ENCODE measurements around the gene RDH16. TPM values are rescaled to one million over a fixed set of nuclear protein-coding genes. Genes with fewer than 3 reads are reported as not detected.

The RDH16 gene
- total RNA-seq, 1 experiment from 2014 or later, result 0.08 TPM

- no peak for DNase-seq (ENCODE audit: low read depth, low spot score)
- TF ChIP-seq TCF7L2 (IDR thresholded peaks at IDR 0.05; ENCODE audit: low read depth, low read length) (no peak), POLR2AphosphoS5 (IDR thresholded peaks at IDR 0.05; ENCODE audit: low read depth, low read length) (no peak), SIN3A (IDR thresholded peaks at IDR 0.05; ENCODE audit: borderline replicate concordance, insufficient read depth, low read depth, low read length) (no peak)
- TF ChIP-seq, protein P1, sequence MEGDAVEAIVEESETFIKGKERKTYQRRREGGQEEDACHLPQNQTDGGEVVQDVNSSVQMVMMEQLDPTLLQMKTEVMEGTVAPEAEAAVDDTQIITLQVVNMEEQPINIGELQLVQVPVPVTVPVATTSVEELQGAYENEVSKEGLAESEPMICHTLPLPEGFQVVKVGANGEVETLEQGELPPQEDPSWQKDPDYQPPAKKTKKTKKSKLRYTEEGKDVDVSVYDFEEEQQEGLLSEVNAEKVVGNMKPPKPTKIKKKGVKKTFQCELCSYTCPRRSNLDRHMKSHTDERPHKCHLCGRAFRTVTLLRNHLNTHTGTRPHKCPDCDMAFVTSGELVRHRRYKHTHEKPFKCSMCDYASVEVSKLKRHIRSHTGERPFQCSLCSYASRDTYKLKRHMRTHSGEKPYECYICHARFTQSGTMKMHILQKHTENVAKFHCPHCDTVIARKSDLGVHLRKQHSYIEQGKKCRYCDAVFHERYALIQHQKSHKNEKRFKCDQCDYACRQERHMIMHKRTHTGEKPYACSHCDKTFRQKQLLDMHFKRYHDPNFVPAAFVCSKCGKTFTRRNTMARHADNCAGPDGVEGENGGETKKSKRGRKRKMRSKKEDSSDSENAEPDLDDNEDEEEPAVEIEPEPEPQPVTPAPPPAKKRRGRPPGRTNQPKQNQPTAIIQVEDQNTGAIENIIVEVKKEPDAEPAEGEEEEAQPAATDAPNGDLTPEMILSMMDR (IDR thresholded peaks at IDR 0.05), result no peak
- Histone ChIP-seq H3K4me3 (ENCODE audit: low read depth in 2 of 2, low read length in 2 of 2) (no peak overlapping the region), H3K9me3 (ENCODE audit: control insufficient read depth, insufficient read depth, low read depth, low read length) (no peaks in the 10 kb centered on the region), H3K4me1 (ENCODE audit: control insufficient read depth, insufficient read depth, low read length) (no peaks in the 10 kb centered on the region), H3K36me3 (ENCODE audit: control insufficient read depth, insufficient read depth, low read length) (no peaks in the 10 kb centered on the region), H3K27me3 (ENCODE audit: control insufficient read depth, insufficient read depth, low read length) (no peaks in the 10 kb centered on the region), H3K27ac (ENCODE audit: low read length) (no peak overlapping the region)
- in situ Hi-C loops (cut with HindIII; ENCODE audit: low pct_unique_long_range_greater_than_20kb, low sequenced_read_pairs), result no loop called here
- ChIA-PET CTCF (no interaction called here), POLR2A (no interaction called here)
- ATAC-seq, result no peak
- no TSS peak for BruUV-seq (replicated peaks)
- intact Hi-C loops (cut with micrococcal nuclease; ENCODE audit: unreplicated experiment), result no loop called here
These were observed 9.0 kb downstream of the RDH16 start for GRCh38 chr12:56948457-56948777.

GRCh38 chr12:56947633-56948456 lies 9.6 kb downstream of the RDH16 start:
- intact Hi-C loops (cut with micrococcal nuclease; ENCODE audit: unreplicated experiment), result no loop called here
- Histone ChIP-seq H3K9me3 (ENCODE audit: control insufficient read depth, insufficient read depth, low read depth, low read length) (no peaks in the 10 kb centered on the region), H3K4me3 (ENCODE audit: low read depth in 2 of 2, low read length in 2 of 2) (no peak overlapping the region), H3K27ac (ENCODE audit: low read length) (no peak overlapping the region), H3K4me1 (ENCODE audit: control insufficient read depth, insufficient read depth, low read length) (no peaks in the 10 kb centered on the region), H3K36me3 (ENCODE audit: control insufficient read depth, insufficient read depth, low read length) (no peaks in the 10 kb centered on the region), H3K27me3 (ENCODE audit: control insufficient read depth, insufficient read depth, low read length) (no peaks in the 10 kb centered on the region)
- ATAC-seq (no peak), DNase-seq (ENCODE audit: low read depth, low spot score) (no peak)
- ChIA-PET POLR2A (no interaction called here), CTCF (no interaction called here)
- BruUV-seq (replicated peaks), result no TSS peak
- TF ChIP-seq, protein P2, sequence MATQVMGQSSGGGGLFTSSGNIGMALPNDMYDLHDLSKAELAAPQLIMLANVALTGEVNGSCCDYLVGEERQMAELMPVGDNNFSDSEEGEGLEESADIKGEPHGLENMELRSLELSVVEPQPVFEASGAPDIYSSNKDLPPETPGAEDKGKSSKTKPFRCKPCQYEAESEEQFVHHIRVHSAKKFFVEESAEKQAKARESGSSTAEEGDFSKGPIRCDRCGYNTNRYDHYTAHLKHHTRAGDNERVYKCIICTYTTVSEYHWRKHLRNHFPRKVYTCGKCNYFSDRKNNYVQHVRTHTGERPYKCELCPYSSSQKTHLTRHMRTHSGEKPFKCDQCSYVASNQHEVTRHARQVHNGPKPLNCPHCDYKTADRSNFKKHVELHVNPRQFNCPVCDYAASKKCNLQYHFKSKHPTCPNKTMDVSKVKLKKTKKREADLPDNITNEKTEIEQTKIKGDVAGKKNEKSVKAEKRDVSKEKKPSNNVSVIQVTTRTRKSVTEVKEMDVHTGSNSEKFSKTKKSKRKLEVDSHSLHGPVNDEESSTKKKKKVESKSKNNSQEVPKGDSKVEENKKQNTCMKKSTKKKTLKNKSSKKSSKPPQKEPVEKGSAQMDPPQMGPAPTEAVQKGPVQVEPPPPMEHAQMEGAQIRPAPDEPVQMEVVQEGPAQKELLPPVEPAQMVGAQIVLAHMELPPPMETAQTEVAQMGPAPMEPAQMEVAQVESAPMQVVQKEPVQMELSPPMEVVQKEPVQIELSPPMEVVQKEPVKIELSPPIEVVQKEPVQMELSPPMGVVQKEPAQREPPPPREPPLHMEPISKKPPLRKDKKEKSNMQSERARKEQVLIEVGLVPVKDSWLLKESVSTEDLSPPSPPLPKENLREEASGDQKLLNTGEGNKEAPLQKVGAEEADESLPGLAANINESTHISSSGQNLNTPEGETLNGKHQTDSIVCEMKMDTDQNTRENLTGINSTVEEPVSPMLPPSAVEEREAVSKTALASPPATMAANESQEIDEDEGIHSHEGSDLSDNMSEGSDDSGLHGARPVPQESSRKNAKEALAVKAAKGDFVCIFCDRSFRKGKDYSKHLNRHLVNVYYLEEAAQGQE (IDR thresholded peaks at IDR 0.05; ENCODE audit: insufficient read depth in 1 of 2, low read depth in 2 of 2, low read length in 1 of 2), result no peak
- no peak for TF ChIP-seq POLR2AphosphoS5 (IDR thresholded peaks at IDR 0.05; ENCODE audit: low read depth, low read length)
- in situ Hi-C loops (cut with HindIII; ENCODE audit: low pct_unique_long_range_greater_than_20kb, low sequenced_read_pairs), result no loop called here

DNA sequence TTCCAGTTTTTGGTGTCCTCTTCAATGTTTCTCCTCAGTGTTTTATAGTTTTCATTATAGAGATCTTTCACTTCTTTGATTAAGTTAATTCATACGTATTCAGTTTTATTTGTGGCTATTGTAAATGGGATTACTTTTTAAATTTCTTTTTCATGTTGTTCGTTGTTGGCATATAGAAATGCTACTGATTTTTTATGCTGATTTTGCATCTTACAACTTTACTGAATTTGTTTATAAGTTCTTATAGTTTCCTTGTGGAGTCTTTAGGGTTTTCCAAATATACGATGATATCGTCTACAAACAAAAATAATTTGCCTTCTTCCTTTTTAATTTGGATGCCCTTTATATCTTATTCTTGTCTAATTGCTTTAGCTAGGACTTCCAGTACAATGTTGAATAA lies 13.5 kb downstream of the RDH16 start:
- H3K4me1 ChIP-seq (ENCODE audit: control insufficient read depth, insufficient read depth, low read length), result peaks cover 7% of the 10 kb centered on the region
- DNase-seq (ENCODE audit: low read depth, low spot score) (no peak), ATAC-seq (no peak)
- intact Hi-C loops (cut with micrococcal nuclease; ENCODE audit: unreplicated experiment) (no loop called here), in situ Hi-C loops (cut with HindIII; ENCODE audit: low pct_unique_long_range_greater_than_20kb, low sequenced_read_pairs) (no loop called here)
- TF ChIP-seq, protein P2 (IDR thresholded peaks at IDR 0.05; ENCODE audit: insufficient read depth in 1 of 2, low read depth in 2 of 2, low read length in 1 of 2), result no peak
- TF ChIP-seq, protein P1 (IDR thresholded peaks at IDR 0.05), result no peak
- TF ChIP-seq POLR2AphosphoS5 (IDR thresholded peaks at IDR 0.05; ENCODE audit: low read depth, low read length) (no peak), SIN3A (IDR thresholded peaks at IDR 0.05; ENCODE audit: borderline replicate concordance, insufficient read depth, low read depth, low read length) (no peak), TCF7L2 (IDR thresholded peaks at IDR 0.05; ENCODE audit: low read depth, low read length) (no peak)
- no peaks in the 10 kb centered on the region for H3K36me3 ChIP-seq (ENCODE audit: control insufficient read depth, insufficient read depth, low read length)
- no peak overlapping the region for H3K27ac ChIP-seq (ENCODE audit: low read length)
- no TSS peak for BruUV-seq (replicated peaks)
- H3K9me3 ChIP-seq (ENCODE audit: control insufficient read depth, insufficient read depth, low read depth, low read length), result no peaks in the 10 kb centered on the region
- H3K4me3 ChIP-seq (ENCODE audit: low read depth in 2 of 2, low read length in 2 of 2), result no peak overlapping the region
- ChIA-PET POLR2A (no interaction called here), CTCF (no interaction called here)
- no peaks in the 10 kb centered on the region for H3K27me3 ChIP-seq (ENCODE audit: control insufficient read depth, insufficient read depth, low read length)

Measured in Panc1 (cell line).